Globus pallidus (tissue), 1 donor: Measurements from ENCODE around the gene TMIGD1.

Experiments
- DNase-seq: peaks from one replicate; pipeline ENCODE4 v3.0.0-alpha.2; 2015; ENCODE audit warnings: low spot score

The TMIGD1 gene

GRCh38 chr17:30333503-30334360 lies at the start of gene TMIGD1:
TSS of gene TMIGD1 (minus strand) at chr17:30334057. CDS start at chr17:30332133, 1,924 bp downstream.
- DNase-seq, result no peak

GRCh38 chr17:30382345-30382744 lies 48.5 kb upstream of the TMIGD1 start:
- no peak for DNase-seq

GRCh38 chr17:30381340-30381659 lies 47.4 kb upstream of the TMIGD1 start:
- DNase-seq, result no peak

- no peak for DNase-seq
Measured at GRCh38 chr17:30380643-30381339, 46.9 kb upstream of the TMIGD1 start.

- DNase-seq, result no peak
Measured at GRCh38 chr17:30379903-30380381, 46.1 kb upstream of the TMIGD1 start.

- peak; percentile 29 for DNase-seq
Measured at GRCh38 chr17:30379303-30379902, 45.5 kb upstream of the TMIGD1 start.

- peak; percentile 97 for DNase-seq
Measured at GRCh38 chr17:30378825-30379302, 45.0 kb upstream of the TMIGD1 start, which contains the start of gene CPD. TSS of gene CPD (plus strand) at chr17:30378927. CDS start at chr17:30378981, 54 bp downstream.

- DNase-seq, result no peak
Measured at GRCh38 chr17:30378241-30378824, 44.5 kb upstream of the TMIGD1 start.

GRCh38 chr17:30377574-30378240 lies 43.9 kb upstream of the TMIGD1 start:
- DNase-seq, result no peak

- peak; percentile 77 for DNase-seq
Measured at GRCh38 chr17:30376621-30377452, 43.0 kb upstream of the TMIGD1 start.

- DNase-seq, result no peak
Measured at GRCh38 chr17:30375661-30376060, 41.8 kb upstream of the TMIGD1 start.

GRCh38 chr17:30372755-30373154 lies 38.9 kb upstream of the TMIGD1 start:
- DNase-seq, result no peak

- DNase-seq, result no peak
Measured at GRCh38 chr17:30369995-30370394, 36.1 kb upstream of the TMIGD1 start.

- peak; percentile 29 for DNase-seq
Measured at GRCh38 chr17:30368912-30369720, 35.3 kb upstream of the TMIGD1 start.

GRCh38 chr17:30366536-30366935 lies 32.7 kb upstream of the TMIGD1 start:
- DNase-seq, result no peak

GRCh38 chr17:30363715-30364202 lies 29.9 kb upstream of the TMIGD1 start:
- DNase-seq, result no peak

GRCh38 chr17:30361766-30362279 lies 28.0 kb upstream of the TMIGD1 start:
- no peak for DNase-seq

- no peak for DNase-seq
Measured at GRCh38 chr17:30360086-30360808, 26.4 kb upstream of the TMIGD1 start.
